CD14-positive monocyte (primary cell): ENCODE data around the gene SLC2A4RG. TPM values are rescaled to one million over a fixed set of nuclear protein-coding genes. Genes with fewer than 3 reads are reported as not detected.

Source experiments
- DNase-seq, 3 donors: peaks; one replicate each; pipeline ENCODE4 v3.0.0-alpha.2; 2011 to 2022
- H2AFZ ChIP-seq: 2 replicates; pipeline ENCODE4 v1.6.0; 2012; ENCODE audit warnings: mild to moderate bottlenecking, low read depth, low read length, inconsistent platforms; ENCODE audit not compliant: insufficient read depth, poor library complexity, severe bottlenecking
- H3K27ac ChIP-seq, 2 donors: 1 replicate in 1 of 2; 2 replicates in 1 of 2; pipeline ENCODE4 v1.5.1; 2012 to 2013; ENCODE audit warnings: low read length in 2 of 2, control low read depth in 1 of 2, inconsistent platforms in 1 of 2, low read depth in 1 of 2, mild to moderate bottlenecking in 1 of 2
- H3K27me3 ChIP-seq, 2 donors: one replicate each; pipeline versions ENCODE4 v1.6.0 to v1.6.1; 2011 to 2013; ENCODE audit warnings: low read length in 2 of 2; ENCODE audit not compliant: control insufficient read depth in 2 of 2, insufficient read depth in 2 of 2
- H3K36me3 ChIP-seq, 2 donors: replicated peaks in 1 of 2; 1 replicate in 1 of 2; 2 replicates in 1 of 2; pipeline versions ENCODE4 v1.5.1 to v1.6.1; 2012 to 2013; ENCODE audit warnings: low read length in 2 of 2, control low read depth in 1 of 2, inconsistent platforms in 1 of 2, mild to moderate bottlenecking in 1 of 2; ENCODE audit not compliant: insufficient read depth in 2 of 2, control insufficient read depth in 1 of 2
- H3K4me1 ChIP-seq, 2 donors: 1 replicate in 1 of 2; 2 replicates in 1 of 2; pipeline versions ENCODE4 v1.5.1 to v1.6.1; 2012 to 2013; ENCODE audit warnings: low read length in 2 of 2, control low read depth in 1 of 2, inconsistent platforms in 1 of 2, mild to moderate bottlenecking in 1 of 2, moderate library complexity in 1 of 2; ENCODE audit not compliant: insufficient read depth in 2 of 2, control insufficient read depth in 1 of 2
- H3K4me2 ChIP-seq: replicated peaks from 2 replicates; pipeline ENCODE3; 2012; ENCODE audit warnings: low read length, moderate library complexity, mild to moderate bottlenecking; ENCODE audit not compliant: poor library complexity, severe bottlenecking; ENCODE audit errors: extremely low read depth
- H3K4me3 ChIP-seq, 3 experiments: fragments of 200-600 bp in 1 of 3; sonication (generic) in 1 of 3; replicated peaks in 1 of 3; 1 replicate in 2 of 3; 2 replicates in 1 of 3; pipeline ENCODE4 v1.5.1; 2011 to 2013; ENCODE audit warnings: low read length in 3 of 3, mild to moderate bottlenecking in 3 of 3, control low read depth in 2 of 3, low read depth in 2 of 3, inconsistent platforms in 1 of 3, moderate library complexity in 1 of 3
- H3K79me2 ChIP-seq: 2 replicates; pipeline ENCODE4 v1.6.0; 2012; ENCODE audit warnings: mild to moderate bottlenecking, control low read depth, inconsistent platforms, low read length, moderate library complexity; ENCODE audit not compliant: insufficient read depth
- H3K9ac ChIP-seq: 2 replicates; pipeline ENCODE4 v1.6.0; 2017; ENCODE audit warnings: low read length, mild to moderate bottlenecking; ENCODE audit not compliant: insufficient read depth, poor library complexity, severe bottlenecking
- H3K9me3 ChIP-seq, 2 donors: replicated peaks in 1 of 2; 1 replicate in 1 of 2; 2 replicates in 1 of 2; pipeline versions ENCODE4 v1.5.1 to v1.6.1; 2012 to 2013; ENCODE audit warnings: low read length in 2 of 2, control low read depth in 1 of 2; ENCODE audit not compliant: control insufficient read depth in 1 of 2, insufficient read depth in 1 of 2
- H4K20me1 ChIP-seq: 2 replicates; pipeline ENCODE4 v1.6.0; 2012; ENCODE audit warnings: mild to moderate bottlenecking, low read length, control low read depth, moderate library complexity; ENCODE audit not compliant: insufficient read depth
- H3K27ac Mint-ChIP-seq, 7 donors: one replicate each; pipeline ENCODE4 v1.8.0; 2020; ENCODE audit warnings: mild to moderate bottlenecking in 7 of 7, mixed read lengths in 7 of 7, moderate library complexity in 6 of 7, inconsistent platforms in 2 of 7
- H3K27me3 Mint-ChIP-seq, 3 donors: one replicate each; pipeline ENCODE4 v1.8.0; 2021 to 2022; ENCODE audit warnings: low read depth in 3 of 3, mild to moderate bottlenecking in 3 of 3, mixed read lengths in 3 of 3, moderate library complexity in 3 of 3, inconsistent platforms in 1 of 3
- H3K36me3 Mint-ChIP-seq, 2 donors: one replicate each; pipeline ENCODE4 v1.8.0; 2020; ENCODE audit warnings: mixed read lengths in 2 of 2, inconsistent platforms in 1 of 2, mild to moderate bottlenecking in 1 of 2
- H3K4me1 Mint-ChIP-seq: one replicate; pipeline ENCODE4 v1.8.0; 2020; ENCODE audit warnings: mild to moderate bottlenecking, mixed read lengths
- H3K4me3 Mint-ChIP-seq, 2 donors: one replicate each; pipeline ENCODE4 v1.8.0; 2020; ENCODE audit warnings: mild to moderate bottlenecking in 2 of 2, mixed read lengths in 2 of 2, moderate library complexity in 1 of 2
- H3K9me3 Mint-ChIP-seq, 7 donors: one replicate each; pipeline ENCODE4 v1.8.0; 2020 to 2022; ENCODE audit warnings: mixed read lengths in 7 of 7, mild to moderate bottlenecking in 6 of 7, moderate library complexity in 6 of 7, inconsistent platforms in 2 of 7
- WGBS: methylation state at CpG from one replicate; pipeline ENCODE4 v1.1.5; 2013; ENCODE audit warnings: missing lambda C conversion rate; ENCODE audit not compliant: insufficient coverage; 5-methylcytosine and 5-hydroxymethylcytosine counted together
- intact Hi-C, 2 donors: fragments of 100-400 bp; cut with micrococcal nuclease; formaldehyde crosslinking; loops; one replicate each; pipeline versions ENCODE4 v1.15.0 to v1.15.1; 2023
- polyA plus RNA-seq, 3 donors: library from polyadenylated mRNA; depleted of rRNA in 1 of 3; unstranded in 2 of 3; stranded (reverse) in 1 of 3; fragments of 300-500 nt in 2 of 3; fragments of >200 nt in 1 of 3; fragmentation: Illumina TruSeq in 2 of 3; gene quantifications; 1 replicate in 2 of 3; 2 replicates in 1 of 3; pipeline ENCODE4 v1.2.3, GENCODE V29; 2012 to 2021
- TF ChIP-seq, protein P1 (sequence below): fragments of 200-600 bp; IDR thresholded peaks from one replicate; pipeline ENCODE4 v1.8.0; 2022; ENCODE audit warnings: antibody characterized with exemption, mild to moderate bottlenecking

Gene SLC2A4RG
- polyA plus RNA-seq, 3 donors, result 0.46 to 21.0 (median 1.5) TPM

DNA sequence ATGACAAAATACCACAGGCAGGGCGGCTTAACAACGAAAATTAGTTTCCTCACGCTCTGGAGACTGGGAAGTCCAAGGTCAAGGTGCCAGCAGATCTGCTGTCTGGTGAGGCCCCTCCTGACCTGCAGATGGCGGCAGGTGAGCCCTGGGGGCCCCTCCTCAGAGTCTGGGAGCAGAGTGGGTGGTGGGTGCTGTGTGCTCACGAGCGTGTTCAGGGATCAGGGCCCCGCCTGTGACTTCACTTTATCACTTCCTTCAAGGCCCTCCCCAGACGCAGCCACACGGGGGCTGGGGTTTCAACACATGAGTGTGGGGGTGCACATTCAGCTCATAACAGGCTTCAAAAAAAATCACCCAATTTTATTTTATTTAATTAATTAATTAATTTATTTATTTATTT, 39.3 kb downstream of the SLC2A4RG start:
- Mint-ChIP-seq H3K4me1 (no peaks in the 10 kb centered on the region), H3K4me3 (no peak overlapping the region), H3K27ac (no peak overlapping the region), H3K9me3 (peaks cover 0 to 2% (median 0%) of the 10 kb centered on the region in 7 donors), H3K27me3 (peaks cover 7 to 17% (median 13%) of the 10 kb centered on the region in 3 donors), H3K36me3 (no peaks in the 10 kb centered on the region)
- TF ChIP-seq, protein P1, sequence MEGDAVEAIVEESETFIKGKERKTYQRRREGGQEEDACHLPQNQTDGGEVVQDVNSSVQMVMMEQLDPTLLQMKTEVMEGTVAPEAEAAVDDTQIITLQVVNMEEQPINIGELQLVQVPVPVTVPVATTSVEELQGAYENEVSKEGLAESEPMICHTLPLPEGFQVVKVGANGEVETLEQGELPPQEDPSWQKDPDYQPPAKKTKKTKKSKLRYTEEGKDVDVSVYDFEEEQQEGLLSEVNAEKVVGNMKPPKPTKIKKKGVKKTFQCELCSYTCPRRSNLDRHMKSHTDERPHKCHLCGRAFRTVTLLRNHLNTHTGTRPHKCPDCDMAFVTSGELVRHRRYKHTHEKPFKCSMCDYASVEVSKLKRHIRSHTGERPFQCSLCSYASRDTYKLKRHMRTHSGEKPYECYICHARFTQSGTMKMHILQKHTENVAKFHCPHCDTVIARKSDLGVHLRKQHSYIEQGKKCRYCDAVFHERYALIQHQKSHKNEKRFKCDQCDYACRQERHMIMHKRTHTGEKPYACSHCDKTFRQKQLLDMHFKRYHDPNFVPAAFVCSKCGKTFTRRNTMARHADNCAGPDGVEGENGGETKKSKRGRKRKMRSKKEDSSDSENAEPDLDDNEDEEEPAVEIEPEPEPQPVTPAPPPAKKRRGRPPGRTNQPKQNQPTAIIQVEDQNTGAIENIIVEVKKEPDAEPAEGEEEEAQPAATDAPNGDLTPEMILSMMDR, result no peak
- Histone ChIP-seq H3K9me3 (no peaks in the 10 kb centered on the region), H3K79me2 (no peaks in the 10 kb centered on the region), H3K4me3 (no peak overlapping the region), H3K27me3 (no peaks in the 10 kb centered on the region), H3K9ac (no peak overlapping the region), H2AFZ (no peak overlapping the region), H4K20me1 (peaks cover 3% of the 10 kb centered on the region), H3K36me3 (no peaks in the 10 kb centered on the region), H3K4me1 (no peaks in the 10 kb centered on the region), H3K27ac (no peak overlapping the region), H3K4me2 (no peak overlapping the region)
- no CpG with 5 or more reads among the region's 9 CpGs for WGBS
- no peak for DNase-seq
- intact Hi-C loops, result no loop called here

DNA sequence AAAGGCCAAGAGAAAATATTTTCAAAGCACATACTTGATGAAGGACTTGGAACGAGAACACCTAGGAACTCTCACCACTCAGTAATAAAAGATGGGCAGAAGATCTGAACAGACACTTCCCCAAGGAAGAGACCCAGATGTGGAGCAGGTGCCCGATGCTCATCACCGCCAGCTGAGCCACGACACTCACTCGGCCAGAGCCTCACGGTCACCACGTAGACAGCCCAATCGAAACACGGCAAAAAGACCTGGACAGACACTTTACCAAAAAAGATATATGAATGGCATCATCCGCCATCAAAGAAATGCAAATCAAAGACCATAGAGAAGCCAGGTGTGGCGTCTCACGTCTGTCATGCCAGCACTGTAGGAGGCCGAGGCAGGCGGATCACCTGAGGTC, 41.6 kb downstream of the SLC2A4RG start:
- no peak overlapping the region for H3K4me2 ChIP-seq
- Mint-ChIP-seq H3K27me3 (peaks cover 1 to 4% (median 2%) of the 10 kb centered on the region in 3 donors), H3K4me1 (no peaks in the 10 kb centered on the region), H3K36me3 (no peaks in the 10 kb centered on the region), H3K9me3 (peaks cover 0 to 2% (median 0%) of the 10 kb centered on the region in 7 donors), H3K27ac (no peak overlapping the region), H3K4me3 (no peak overlapping the region)
- no peak overlapping the region for H2AFZ ChIP-seq
- no peaks in the 10 kb centered on the region for H3K79me2 ChIP-seq
- H3K27ac ChIP-seq, result no peak overlapping the region
- no peaks in the 10 kb centered on the region for H3K27me3 ChIP-seq
- whole genome bisulfite sequencing, result 96% methylated on average over 14 of the region's 14 CpGs
- no peaks in the 10 kb centered on the region for H3K9me3 ChIP-seq
- no peak overlapping the region for H3K4me3 ChIP-seq
- no peaks in the 10 kb centered on the region for H3K36me3 ChIP-seq
- H3K9ac ChIP-seq, result no peak overlapping the region
- peaks cover 0 to under 1% of the 10 kb centered on the region in 2 donors for H3K4me1 ChIP-seq
- TF ChIP-seq, protein P1, result no peak
- H4K20me1 ChIP-seq, result peaks cover 3% of the 10 kb centered on the region
- intact Hi-C loops, result no loop called here
- DNase-seq, result no peak
